Endometrial microvascular endothelial cells (primary cell): ENCODE data around the gene SPANXD. TPM values are rescaled to one million over a fixed set of nuclear protein-coding genes. Genes with fewer than 3 reads are reported as not detected.
"Not testable (repeated sequence)": the region's sequence is repeated elsewhere in the genome, so short reads cannot be mapped to it uniquely, and the experiment has no call there.

Experiments used
- in situ Hi-C: cut with HindIII; loops from 2 replicates; pipeline ENCODE4 v1.10.0; 2017; ENCODE audit warnings: low sequenced_read_pairs, low pct_unique_long_range_greater_than_20kb; ENCODE audit errors: inconsistent ontology term
- total RNA-seq: library from RNA; depleted of rRNA; stranded (reverse); fragments of >200 nt; gene quantifications from one replicate; pipeline ENCODE4 v1.2.3, GENCODE V29; 2015; ENCODE audit errors: inconsistent ontology term

The SPANXD gene, protein sequence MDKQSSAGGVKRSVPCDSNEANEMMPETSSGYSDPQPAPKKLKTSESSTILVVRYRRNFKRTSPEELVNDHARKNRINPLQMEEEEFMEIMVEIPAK
- total RNA-seq = not detected

DNA sequence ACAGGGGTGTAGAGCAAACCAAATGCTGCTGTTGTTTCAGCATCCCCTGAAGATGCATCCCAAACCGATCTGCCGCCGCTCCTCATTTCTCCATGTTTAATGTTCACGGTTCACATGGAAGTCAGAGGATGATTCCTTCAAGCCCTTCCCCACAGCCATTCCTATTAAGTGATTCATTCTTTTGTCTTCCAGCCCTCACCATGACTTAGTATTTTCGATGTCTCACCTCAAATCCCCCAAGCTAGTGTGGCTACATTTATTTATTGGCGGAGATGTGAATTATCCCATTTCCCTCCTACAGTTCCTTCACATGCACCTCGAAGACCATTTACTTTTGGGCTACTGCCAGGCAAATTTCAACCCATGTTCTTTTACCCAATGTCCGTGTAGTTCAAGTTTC is at the start of gene SPANXD:
Gene SPANXD, minus strand, starts transcription at position 101 of the 400 bp plus-strand sequence. CDS start 334 bp downstream, outside the sequence.
- in situ Hi-C loops = not testable (repeated sequence)

DNA sequence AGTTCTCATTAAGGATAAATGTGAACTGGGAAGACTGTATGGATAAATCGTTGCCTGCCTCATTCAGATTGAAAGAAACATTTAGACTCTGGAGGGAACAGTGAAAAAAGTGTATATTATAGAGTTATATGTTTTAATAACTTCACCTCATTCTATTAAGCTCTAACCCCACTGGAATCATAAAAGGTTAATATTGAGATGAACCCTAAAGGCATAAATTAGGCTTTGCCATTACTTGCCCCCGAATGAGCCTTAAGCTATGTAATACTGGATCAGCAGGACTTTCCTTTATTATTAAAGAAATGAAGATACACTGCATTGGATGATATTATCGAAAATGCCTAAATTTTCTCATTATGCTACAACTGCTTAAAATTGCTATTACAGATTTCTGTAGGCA is 44.1 kb upstream of the SPANXD start:
- in situ Hi-C loops = no loop called here

DNA sequence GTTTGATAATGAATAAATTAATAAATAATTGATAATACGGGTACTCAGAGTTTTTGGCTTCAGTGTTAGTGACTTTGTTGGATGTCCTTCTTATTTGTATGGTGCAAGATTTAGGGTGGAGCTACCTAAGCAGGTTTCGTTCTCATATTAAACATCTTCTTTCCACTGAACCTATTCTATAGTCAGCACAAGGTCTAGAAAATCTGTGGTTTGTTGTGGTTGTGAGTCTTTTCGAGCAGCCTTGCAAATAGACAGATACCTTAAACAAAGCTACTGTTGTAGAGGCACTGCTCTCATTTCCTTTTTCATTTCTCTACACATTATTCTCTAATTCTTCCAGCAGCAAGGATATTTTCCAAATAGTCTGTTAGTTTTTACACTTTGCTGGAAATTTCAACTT is 38.1 kb upstream of the SPANXD start:
- in situ Hi-C loops = no loop called here

DNA sequence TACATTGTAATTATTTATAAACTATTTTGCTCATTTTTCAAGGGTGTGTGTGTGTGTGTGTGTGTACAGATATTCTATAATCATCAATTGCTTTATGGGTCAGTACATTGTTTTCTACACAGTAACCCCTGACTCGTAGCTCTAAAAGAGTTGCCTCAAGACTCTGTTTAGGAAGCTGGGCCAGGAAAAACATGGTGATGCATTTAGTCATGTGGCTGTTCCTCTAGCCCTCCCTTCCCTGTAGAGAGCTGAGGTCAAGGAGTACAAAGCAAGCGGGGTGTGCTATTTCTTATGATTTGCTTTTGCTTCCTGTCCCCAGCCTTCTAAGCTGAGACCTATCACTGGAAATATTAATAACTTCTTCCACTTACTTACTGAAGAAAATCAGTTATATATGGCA is 34.8 kb upstream of the SPANXD start:
- in situ Hi-C loops = no loop called here

DNA sequence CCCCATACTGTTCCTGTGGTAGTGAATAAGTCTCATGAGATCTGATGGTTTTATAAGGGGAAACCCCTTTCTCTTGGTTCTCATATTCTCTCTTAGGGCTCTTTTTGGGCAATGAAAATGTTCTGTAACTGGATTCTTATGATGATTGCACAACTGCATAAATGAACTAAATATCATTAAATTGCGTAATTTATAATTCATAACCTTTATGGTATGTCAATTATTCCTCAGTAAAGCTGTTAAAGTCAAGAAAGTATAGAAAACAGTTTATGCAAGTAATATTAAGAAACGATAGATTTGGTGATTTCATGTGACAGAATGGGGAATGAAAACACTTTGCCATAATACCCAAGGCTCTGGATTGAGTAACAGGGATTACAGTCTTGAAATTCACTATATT is 33.5 kb upstream of the SPANXD start:
- in situ Hi-C loops = no loop called here

DNA sequence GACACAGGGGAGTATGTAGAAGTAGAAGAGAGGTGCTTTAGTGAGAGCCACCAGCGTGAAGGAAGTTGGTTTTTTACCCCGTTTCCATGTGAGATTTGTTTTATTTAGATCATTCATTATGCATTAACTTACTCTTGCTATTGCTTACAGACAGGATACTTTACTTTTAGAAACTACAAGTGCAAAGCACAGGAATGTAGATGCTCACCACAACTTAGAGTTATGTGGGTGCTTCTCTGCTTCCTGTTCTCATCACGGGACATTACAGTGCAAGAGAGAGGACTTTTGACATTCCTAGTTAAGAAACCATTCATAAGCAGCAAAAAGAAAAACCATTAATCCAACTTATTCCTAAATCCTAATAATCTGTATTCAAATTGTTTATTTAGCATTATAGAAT is 25.6 kb upstream of the SPANXD start:
- in situ Hi-C loops = no loop called here

DNA sequence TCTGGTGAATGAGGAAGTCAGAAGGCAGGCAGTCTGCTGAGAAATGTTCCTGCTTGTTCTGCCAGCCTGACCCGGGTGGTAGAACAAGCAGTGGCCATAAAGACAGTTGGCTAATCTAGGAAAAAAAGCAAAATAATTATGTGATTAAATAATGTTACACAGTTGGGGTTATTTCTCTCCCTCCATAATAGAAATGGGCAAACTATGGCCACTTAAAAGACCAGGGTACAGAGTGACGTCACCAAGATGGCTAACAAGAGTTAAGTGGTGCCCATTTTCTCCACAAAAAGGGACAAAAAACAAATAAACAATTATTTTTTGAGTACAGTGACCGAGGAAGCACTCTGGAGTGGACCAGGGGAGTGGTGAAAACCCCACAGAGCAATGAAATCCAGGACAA is 16.1 kb upstream of the SPANXD start:
- in situ Hi-C loops = no loop called here

DNA sequence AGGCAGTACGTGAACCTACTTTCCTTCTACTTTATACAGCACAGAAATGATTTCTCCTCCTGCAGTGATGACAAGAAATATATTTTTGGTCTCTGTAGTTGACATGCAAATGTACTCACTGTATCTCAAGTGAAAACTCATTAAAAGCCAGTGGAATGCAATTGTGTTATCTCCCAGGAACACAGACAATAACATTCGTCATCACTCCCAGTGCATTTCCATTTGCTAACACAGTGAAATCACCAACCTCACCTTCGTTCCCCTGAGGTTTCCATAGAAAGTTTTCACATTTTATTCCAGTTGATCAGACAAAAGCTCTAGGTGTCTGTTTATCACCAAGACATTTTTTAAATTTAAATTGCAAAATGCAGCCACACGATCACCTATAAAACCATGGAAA is 2.5 kb upstream of the SPANXD start:
- in situ Hi-C loops = no loop called here

DNA sequence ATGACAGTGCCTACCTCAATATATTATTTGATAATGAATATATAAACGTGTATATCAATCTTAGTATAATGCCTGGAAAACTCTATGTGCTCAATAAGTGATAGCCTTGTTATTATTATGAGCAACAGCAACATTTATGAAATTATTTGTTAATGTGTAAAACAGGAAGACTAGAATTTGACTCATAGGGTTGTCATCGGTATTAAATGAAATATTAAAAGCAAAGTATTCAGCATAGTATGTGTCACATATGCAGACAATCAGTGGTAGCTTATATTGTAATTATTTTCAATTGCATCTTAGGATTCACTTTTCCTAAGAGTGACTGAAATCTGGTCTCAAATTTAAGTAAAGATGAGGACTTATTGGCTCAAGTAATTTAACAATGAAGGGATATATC is 24.6 kb downstream of the SPANXD start:
- in situ Hi-C loops = no loop called here

DNA sequence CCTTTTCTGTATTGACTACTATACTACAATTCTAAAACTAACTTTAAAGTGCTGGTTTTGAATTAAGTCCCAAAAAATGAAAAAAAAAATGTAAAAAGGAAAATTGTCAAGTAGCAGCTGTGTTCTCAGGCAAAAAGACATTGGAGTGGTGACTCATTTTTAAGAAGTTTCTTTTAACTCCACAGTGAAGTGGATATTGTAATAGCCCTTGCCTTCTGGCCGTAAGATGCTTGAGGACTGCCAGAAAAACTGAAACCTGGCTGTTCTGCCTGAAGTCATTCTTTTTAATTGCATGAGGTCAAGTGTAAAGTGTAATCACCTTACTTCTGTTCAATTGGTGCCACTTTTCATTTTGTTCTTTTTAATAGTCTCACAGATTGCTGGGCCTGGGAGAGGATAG is 28.9 kb downstream of the SPANXD start:
- in situ Hi-C loops = no loop called here

DNA sequence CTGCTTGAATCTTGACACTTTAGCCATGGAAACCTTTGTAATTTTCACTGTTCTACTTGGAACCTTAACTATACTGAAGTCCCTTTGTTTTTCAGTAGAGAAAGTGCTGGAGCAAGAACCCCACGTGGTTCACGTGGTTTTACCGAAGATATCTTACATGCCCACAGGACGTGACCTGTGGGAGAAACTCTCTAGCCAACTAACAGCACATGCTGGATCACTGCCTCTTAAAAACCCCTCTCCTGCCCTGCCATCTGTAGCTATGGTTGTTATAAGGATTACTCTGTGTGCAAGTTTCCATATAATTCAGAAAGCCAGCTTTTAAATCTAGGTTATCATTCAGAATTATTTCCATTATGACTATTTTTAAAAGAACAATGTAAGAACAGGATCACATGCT is 30.2 kb downstream of the SPANXD start:
- in situ Hi-C loops = no loop called here

DNA sequence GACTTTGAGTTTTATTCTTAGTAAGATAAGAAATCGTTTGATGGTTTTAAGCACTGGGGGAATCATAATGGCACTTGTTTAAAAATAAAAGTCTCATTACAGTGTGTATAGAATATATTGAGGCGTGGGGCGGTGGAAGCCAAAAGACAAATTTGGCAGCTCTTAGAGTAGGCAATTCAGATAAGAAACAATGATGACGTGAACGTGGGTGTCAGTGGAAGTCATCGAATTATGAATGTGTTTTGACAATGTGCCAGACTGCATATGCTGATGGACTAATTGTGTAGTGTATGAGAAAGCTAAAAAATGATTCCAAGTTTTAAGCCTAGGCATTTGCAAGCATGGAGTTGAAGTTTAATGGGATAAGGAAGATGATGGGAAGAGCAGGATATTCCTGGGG is 35.8 kb downstream of the SPANXD start:
- in situ Hi-C loops = no loop called here

DNA sequence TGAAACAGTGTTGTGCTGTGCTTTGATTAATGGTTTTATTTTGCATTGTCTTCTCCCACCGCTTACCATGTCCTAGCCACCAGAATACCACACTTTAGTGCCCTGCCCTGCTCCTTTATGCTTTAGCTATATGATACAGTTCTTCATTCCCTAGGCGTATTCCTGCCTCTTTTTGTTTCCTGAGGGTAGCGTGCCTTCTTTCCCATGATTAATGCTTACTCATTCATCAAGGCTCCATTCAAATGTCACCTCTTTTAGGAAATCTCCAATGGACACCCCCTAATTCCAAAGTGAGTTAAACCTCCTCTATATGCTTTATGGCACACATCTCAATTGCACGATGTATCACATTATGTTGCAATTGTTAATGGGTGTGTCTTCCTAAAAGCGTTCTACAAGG is 46.3 kb downstream of the SPANXD start:
- in situ Hi-C loops = no loop called here

Other genes starting within 250 kb of the SPANXD start
- gene SPANXA1, start 114.0 kb downstream of the SPANXD start, total RNA-seq = not detected
- not detected for gene SPANXA2, start 109.0 kb downstream of the SPANXD start, total RNA-seq
- not detected for gene MAGEC3, start 139.6 kb upstream of the SPANXD start, total RNA-seq
- gene MAGEC1, start 205.2 kb upstream of the SPANXD start, total RNA-seq = not detected